Astrocyte (in vitro differentiated cells and primary cell): ENCODE measurements around the gene STK32A. TPM values are rescaled to one million over a fixed set of nuclear protein-coding genes. Genes with fewer than 3 reads are reported as not detected.
A peak's percentile ranks its signal among the peaks of the same experiment; 100 is the strongest.

Experiments used
- DNase-seq: peaks from one replicate; pipeline ENCODE4 v3.0.0-alpha.2; 2010; ENCODE audit warnings: low read depth
- FAIRE-seq: peaks from 2 replicates; lab custom pipeline; 2011; peaks lifted over from hg19 to GRCh38; lab: Jason Lieb, UNC
- H2AFZ ChIP-seq: 2 replicates; pipeline ENCODE4 v1.6.0; 2012; ENCODE audit warnings: low read depth, low read length, inconsistent platforms
- H3K27ac ChIP-seq: 2 replicates; pipeline ENCODE4 v1.5.1; 2011; ENCODE audit warnings: low read depth, low read length, inconsistent platforms
- H3K27me3 ChIP-seq: 2 replicates; pipeline ENCODE4 v1.6.0; 2011; ENCODE audit warnings: low read length, inconsistent platforms; ENCODE audit not compliant: insufficient read depth
- H3K36me3 ChIP-seq: 2 replicates; pipeline ENCODE4 v1.5.1; 2011; ENCODE audit warnings: low read length, inconsistent platforms; ENCODE audit not compliant: insufficient read depth
- H3K4me1 ChIP-seq: 2 replicates; pipeline ENCODE4 v1.5.1; 2011; ENCODE audit warnings: low read length, inconsistent platforms; ENCODE audit not compliant: insufficient read depth
- H3K4me2 ChIP-seq: 2 replicates; pipeline ENCODE4 v1.6.0; 2012; ENCODE audit warnings: low read length, inconsistent platforms
- H3K4me3 ChIP-seq: 2 replicates; pipeline ENCODE4 v1.5.1; 2011; ENCODE audit warnings: low read depth, mild to moderate bottlenecking, low read length, inconsistent platforms; ENCODE audit not compliant: insufficient read depth
- H3K79me2 ChIP-seq: 2 replicates; pipeline ENCODE4 v1.6.0; 2012; ENCODE audit warnings: mild to moderate bottlenecking, low read length, inconsistent platforms; ENCODE audit not compliant: insufficient read depth
- H3K9ac ChIP-seq: 2 replicates; pipeline ENCODE4 v1.6.0; 2012; ENCODE audit warnings: mild to moderate bottlenecking, low read length, inconsistent platforms
- H3K9me3 ChIP-seq: 2 replicates; pipeline ENCODE4 v1.5.1; 2012; ENCODE audit warnings: low read depth, mild to moderate bottlenecking, low read length, inconsistent platforms; ENCODE audit not compliant: insufficient read depth
- H4K20me1 ChIP-seq: 2 replicates; pipeline ENCODE4 v1.6.0; 2012; ENCODE audit warnings: low read length, inconsistent platforms; ENCODE audit not compliant: insufficient read depth
- H3K27ac Mint-ChIP-seq: one replicate; pipeline ENCODE4 v1.8.0; 2021; ENCODE audit warnings: mild to moderate bottlenecking, mixed read lengths; ENCODE audit not compliant: unreplicated experiment
- H3K27me3 Mint-ChIP-seq: one replicate; pipeline ENCODE4 v1.8.0; 2021; ENCODE audit warnings: low read depth, mixed read lengths; ENCODE audit not compliant: unreplicated experiment
- H3K36me3 Mint-ChIP-seq: one replicate; pipeline ENCODE4 v1.8.0; 2021; ENCODE audit warnings: low read depth, mixed read lengths; ENCODE audit not compliant: unreplicated experiment
- H3K4me1 Mint-ChIP-seq: one replicate; pipeline ENCODE4 v1.8.0; 2021; ENCODE audit warnings: low read depth, mixed read lengths; ENCODE audit not compliant: unreplicated experiment
- H3K4me3 Mint-ChIP-seq: one replicate; pipeline ENCODE4 v1.8.0; 2021; ENCODE audit warnings: mild to moderate bottlenecking, moderate library complexity, mixed read lengths; ENCODE audit not compliant: unreplicated experiment
- H3K9me3 Mint-ChIP-seq: one replicate; pipeline ENCODE4 v1.8.0; 2021; ENCODE audit warnings: mild to moderate bottlenecking, mixed read lengths; ENCODE audit not compliant: unreplicated experiment
- EZH2 ChIP-seq: IDR thresholded peaks from 2 replicates; pipeline ENCODE4 v1.6.1; 2012; ENCODE audit warnings: mild to moderate bottlenecking, low read length, inconsistent platforms; ENCODE audit not compliant: insufficient read depth
- total RNA-seq: library from RNA; stranded (reverse); gene quantifications from 2 replicates; pipeline ENCODE4 v1.2.1, GENCODE V29; 2021
- TF ChIP-seq, protein P1 (sequence below): IDR thresholded peaks from 2 replicates; pipeline ENCODE4 v1.5.1; 2011; ENCODE audit warnings: low read depth, mild to moderate bottlenecking, inconsistent platforms, low read length, moderate library complexity; ENCODE audit not compliant: insufficient read depth

STK32A gene
- total RNA-seq, 1 donor from 2014 or later: 0.25 TPM

GRCh38 chr5:147387109-147387508 is 152.3 kb downstream of the STK32A start:
- H4K20me1 ChIP-seq: peaks cover 9% of the 10 kb centered on the region
- no peak for FAIRE-seq
- no peaks in the 10 kb centered on the region for H3K4me1 ChIP-seq
- H3K4me3 ChIP-seq: no peak overlapping the region
- no peak overlapping the region for H3K4me2 ChIP-seq
- H3K9ac ChIP-seq: no peak overlapping the region
- no peak overlapping the region for H2AFZ ChIP-seq
- Mint-ChIP-seq H3K27ac (peak overlapping the region; percentile 44), H3K36me3 (peaks cover 10% of the 10 kb centered on the region), H3K9me3 (peaks cover 2% of the 10 kb centered on the region), H3K4me3 (no peak overlapping the region), H3K4me1 (peaks cover 24% of the 10 kb centered on the region), H3K27me3 (no peaks in the 10 kb centered on the region)
- H3K36me3 ChIP-seq: peaks cover 8% of the 10 kb centered on the region
- no peaks in the 10 kb centered on the region for H3K9me3 ChIP-seq
- no peaks in the 10 kb centered on the region for H3K27me3 ChIP-seq
- no peak for TF ChIP-seq EZH2
- TF ChIP-seq, protein P1, sequence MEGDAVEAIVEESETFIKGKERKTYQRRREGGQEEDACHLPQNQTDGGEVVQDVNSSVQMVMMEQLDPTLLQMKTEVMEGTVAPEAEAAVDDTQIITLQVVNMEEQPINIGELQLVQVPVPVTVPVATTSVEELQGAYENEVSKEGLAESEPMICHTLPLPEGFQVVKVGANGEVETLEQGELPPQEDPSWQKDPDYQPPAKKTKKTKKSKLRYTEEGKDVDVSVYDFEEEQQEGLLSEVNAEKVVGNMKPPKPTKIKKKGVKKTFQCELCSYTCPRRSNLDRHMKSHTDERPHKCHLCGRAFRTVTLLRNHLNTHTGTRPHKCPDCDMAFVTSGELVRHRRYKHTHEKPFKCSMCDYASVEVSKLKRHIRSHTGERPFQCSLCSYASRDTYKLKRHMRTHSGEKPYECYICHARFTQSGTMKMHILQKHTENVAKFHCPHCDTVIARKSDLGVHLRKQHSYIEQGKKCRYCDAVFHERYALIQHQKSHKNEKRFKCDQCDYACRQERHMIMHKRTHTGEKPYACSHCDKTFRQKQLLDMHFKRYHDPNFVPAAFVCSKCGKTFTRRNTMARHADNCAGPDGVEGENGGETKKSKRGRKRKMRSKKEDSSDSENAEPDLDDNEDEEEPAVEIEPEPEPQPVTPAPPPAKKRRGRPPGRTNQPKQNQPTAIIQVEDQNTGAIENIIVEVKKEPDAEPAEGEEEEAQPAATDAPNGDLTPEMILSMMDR: no peak
- H3K27ac ChIP-seq: no peak overlapping the region
- no peaks in the 10 kb centered on the region for H3K79me2 ChIP-seq
- no peak for DNase-seq

DNA sequence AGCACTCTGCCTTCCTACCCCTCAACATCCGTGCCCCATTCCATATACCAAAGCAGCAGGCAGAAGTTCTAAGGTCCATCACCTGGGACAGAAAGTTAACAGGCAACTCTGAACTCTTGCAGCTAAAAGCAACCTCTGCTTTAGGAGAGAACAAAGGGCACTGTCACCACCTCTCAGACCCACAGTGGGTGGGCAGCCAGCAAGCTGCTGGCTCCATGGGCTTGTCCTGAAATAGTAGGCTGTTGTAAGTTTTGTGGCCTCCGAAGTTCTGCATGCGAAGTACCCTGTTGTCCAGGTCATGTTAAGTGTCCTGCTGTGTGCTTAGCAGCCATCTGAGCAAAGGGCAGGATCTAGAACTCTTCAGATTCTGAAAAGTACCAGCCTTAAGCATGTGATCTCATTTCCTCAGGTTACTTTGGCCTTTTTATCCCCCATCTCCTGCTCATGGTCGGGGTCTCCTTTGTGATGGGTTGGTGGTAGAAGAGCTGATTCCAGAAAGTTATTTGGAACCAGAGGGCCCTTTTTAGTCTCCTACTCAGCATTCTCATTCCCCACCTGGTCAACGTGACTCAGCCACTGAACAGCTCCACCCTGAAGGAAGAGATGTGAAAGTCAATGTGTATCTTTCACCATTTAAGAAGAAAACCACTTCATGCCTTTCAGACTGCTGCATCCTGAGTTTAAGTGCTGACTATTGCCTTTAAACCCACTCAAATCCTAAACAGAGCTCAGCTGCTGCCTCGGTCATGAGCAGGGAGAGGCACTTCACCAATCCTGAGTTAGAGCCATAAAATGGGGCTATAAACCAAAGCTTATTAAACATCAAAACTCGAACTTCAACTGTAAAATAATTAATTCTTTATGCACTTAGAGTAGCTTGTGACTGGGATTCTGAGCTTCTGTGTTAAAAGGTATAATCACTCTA is 153.6 kb downstream of the STK32A start:
- Histone ChIP-seq H3K4me3 (no peak overlapping the region), H3K27ac (no peak overlapping the region), H3K27me3 (no peaks in the 10 kb centered on the region), H3K9me3 (no peaks in the 10 kb centered on the region), H3K79me2 (no peaks in the 10 kb centered on the region), H3K4me2 (no peak overlapping the region), H3K4me1 (no peaks in the 10 kb centered on the region), H3K36me3 (peaks cover 11% of the 10 kb centered on the region), H4K20me1 (peaks cover 16% of the 10 kb centered on the region), H3K9ac (no peak overlapping the region), H2AFZ (no peak overlapping the region)
- Mint-ChIP-seq H3K27ac (no peak overlapping the region), H3K36me3 (peaks cover 12% of the 10 kb centered on the region), H3K4me1 (peaks cover 24% of the 10 kb centered on the region), H3K9me3 (peaks cover 2% of the 10 kb centered on the region), H3K4me3 (no peak overlapping the region), H3K27me3 (no peaks in the 10 kb centered on the region)
- no peak for FAIRE-seq
- TF ChIP-seq EZH2: no peak
- TF ChIP-seq, protein P1: no peak
- DNase-seq: no peak
